HG02870 (cell line): ENCODE data around the gene MAPK4.
"Not testable (repeated sequence)": the region's sequence is repeated elsewhere in the genome, so short reads cannot be mapped to it uniquely, and the experiment has no call there.

Experiments
- ATAC-seq: cut with Tn5 transposase; IDR thresholded peaks from one replicate; pipeline ENCODE4 v1.9.1; 2021; ENCODE audit warnings: mild to moderate bottlenecking, moderate library complexity; ENCODE audit not compliant: unreplicated experiment

The MAPK4 gene

DNA sequence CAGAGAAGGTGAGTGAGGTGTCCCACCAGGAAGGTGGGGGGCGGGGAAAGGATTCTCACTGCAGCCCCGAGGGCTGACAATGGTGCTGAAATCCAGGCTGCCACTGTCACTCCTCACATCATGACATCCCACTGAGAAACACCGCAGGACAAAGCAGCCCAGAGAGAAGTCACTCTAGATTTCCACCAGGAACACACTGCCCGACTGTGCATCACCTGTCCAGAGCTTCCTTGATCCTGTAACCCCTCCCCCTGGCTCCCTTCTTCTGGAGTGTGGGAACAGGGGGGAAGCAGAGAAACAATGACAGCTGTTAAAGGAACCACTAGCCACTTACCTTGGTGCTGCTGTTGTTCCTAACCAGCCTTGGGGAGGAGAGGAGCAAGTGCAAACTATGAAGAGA is 190.1 kb downstream of the MAPK4 start:
- no peak for ATAC-seq

GRCh38 chr18:50750546-50750945 is 190.7 kb downstream of the MAPK4 start:
- ATAC-seq: no peak

DNA sequence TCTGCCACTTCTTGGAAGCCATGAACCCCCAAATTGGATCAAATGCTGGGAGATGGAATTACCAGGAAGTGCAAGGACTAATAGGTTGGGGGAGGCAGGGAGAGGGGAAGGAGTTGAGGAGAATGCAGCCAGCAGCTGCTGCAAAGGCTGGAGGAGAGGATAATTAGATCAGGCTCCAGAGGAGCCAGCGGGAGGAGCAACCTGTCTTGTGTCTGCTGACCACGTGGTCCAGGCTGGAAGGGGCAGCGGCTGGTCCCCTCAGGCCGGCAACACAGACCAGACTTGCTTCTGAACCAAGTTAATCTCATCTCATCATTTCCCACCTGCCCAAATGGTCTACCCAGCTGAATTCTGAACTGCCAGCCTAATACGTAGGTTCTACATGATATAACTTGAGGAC is 191.6 kb downstream of the MAPK4 start:
- no peak for ATAC-seq

DNA sequence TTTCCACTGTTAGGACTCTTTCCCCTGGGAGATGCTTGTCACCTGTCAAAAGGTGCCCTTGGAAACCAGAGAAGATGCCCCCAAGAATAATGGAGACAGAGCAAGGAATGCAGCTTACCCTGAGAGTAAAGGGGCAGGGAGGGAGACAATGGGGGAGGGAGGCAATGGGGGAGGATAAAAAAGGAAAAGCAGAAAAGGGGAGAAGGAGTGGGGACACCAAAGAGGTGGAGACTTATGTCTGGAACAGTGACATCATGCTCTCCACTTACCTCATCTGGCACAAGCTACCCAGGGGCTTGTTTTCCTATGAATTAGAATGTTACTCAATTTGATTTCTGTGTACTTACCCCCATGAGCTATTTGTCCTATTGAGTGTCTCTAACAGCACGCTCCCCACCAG is 192.1 kb downstream of the MAPK4 start:
- no peak for ATAC-seq

DNA sequence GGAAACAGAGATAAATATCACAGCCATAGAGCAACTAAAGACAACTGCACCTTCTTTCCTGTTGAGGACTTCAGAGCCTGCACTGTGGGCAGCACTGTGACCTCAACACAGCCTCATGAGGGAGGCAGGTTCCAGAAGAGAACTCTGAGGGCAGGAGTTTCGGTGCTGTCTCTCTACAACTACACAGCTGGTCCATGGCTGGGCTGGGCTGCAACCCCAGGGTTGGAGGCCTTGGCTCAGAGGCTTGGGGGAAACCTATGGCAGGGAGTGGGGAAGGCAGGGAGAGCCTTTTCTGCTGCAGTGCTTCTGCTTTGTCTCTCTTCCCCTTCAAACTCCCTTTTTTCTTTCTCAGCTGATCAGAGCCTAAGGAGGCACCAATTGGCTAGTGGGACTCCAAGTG is 193.4 kb downstream of the MAPK4 start:
- ATAC-seq: no peak

GRCh38 chr18:50754297-50754696 is 194.4 kb downstream of the MAPK4 start:
- no peak for ATAC-seq

DNA sequence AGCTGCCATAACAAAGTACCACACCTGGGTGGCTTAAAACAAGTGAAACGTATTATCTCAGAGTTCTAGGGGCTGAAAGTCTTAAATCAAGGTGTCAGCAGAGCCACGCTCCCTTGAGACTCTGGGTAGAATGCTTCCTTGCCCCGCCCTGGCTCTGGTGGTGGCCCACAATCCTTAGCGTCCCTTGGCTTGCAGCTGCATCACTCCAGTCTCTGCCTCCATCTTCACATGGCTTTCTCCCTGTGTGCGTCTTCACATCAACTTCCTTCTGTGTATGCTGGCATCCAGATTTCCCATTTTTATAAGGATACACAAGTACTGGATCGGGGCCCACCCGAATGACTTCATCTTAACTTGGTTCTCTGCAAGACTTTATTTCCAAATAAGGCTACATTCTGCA is 197.5 kb downstream of the MAPK4 start:
- ATAC-seq: no peak

GRCh38 chr18:50769463-50769862 is 209.6 kb downstream of the MAPK4 start:
- ATAC-seq: no peak

- ATAC-seq: no peak
Observed at GRCh38 chr18:50775207-50775606, 215.3 kb downstream of the MAPK4 start.

GRCh38 chr18:50775726-50776125 is 215.8 kb downstream of the MAPK4 start:
- ATAC-seq: no peak

DNA sequence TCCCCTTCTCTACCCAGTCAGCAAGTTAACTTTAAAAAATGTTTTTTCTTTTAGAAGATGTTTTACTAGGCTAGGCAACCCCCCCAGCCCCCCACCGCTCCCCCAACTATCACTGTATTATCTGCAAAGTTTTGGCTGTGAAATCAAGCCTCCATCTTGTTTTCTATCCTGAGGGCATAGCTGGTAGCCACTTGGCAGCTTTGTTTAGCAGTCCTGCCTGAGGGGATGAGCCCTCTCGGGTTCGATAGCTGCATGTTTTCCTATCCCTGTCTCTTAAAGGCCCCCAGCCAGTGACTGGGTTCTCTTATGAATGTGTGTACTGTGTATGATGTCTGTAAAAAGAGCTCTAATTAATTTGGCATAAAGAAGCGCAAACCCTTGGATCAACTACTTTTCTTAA is 216.5 kb downstream of the MAPK4 start:
- ATAC-seq: no peak

GRCh38 chr18:50779021-50779420 is 219.1 kb downstream of the MAPK4 start:
- ATAC-seq: not testable (repeated sequence)
